HepG2 (cell line): ENCODE results near the gene IGDCC3. TPM values are rescaled to one million over a fixed set of nuclear protein-coding genes. Genes with fewer than 3 reads are reported as not detected.

ENCODE experiments used
- ATAC-seq: fragments of 200-7000 bp; cut with Tn5 transposase; 3 replicates; pipeline ENCODE4 v1.9.1; 2020; ENCODE audit warnings: mild to moderate bottlenecking, moderate library complexity
- BruUV-seq: library from RNA; stranded (reverse); fragments of 400-500 nt; replicated peaks from 2 replicates; lab custom pipeline; 2021; lab: Mats Ljungman, UMichigan
- CTCF ChIA-PET: fragments of 300-600 bp; formaldehyde crosslinking; extraction: SDS; loops from one replicate; lab custom pipeline; 2021; ENCODE audit warnings: low total read pairs, inconsistent platforms, low intra/inter-chr PET ratio; lab: Yijun Ruan, JAX
- POLR2A ChIA-PET: fragments of 350-600 bp; sonication (Branson Sonifier 250); formaldehyde crosslinking; loops from one replicate; lab custom pipeline; 2020; ENCODE audit warnings: antibody characterized with exemption, inconsistent platforms; lab: Yijun Ruan, JAX
- DNase-seq: peaks from one replicate; pipeline ENCODE4 v3.0.0-alpha.2; 2015; ENCODE audit warnings: low spot score
- FAIRE-seq: peaks from 3 replicates; lab custom pipeline; 2011; peaks lifted over from hg19 to GRCh38; lab: Jason Lieb, UNC
- H2AFZ ChIP-seq: one replicate; pipeline ENCODE4 v1.6.1; 2011; ENCODE audit warnings: low read length, inconsistent platforms
- H3K27ac ChIP-seq: fragments of 300-600 bp; 3 replicates; pipeline ENCODE4 v1.8.0; 2011; ENCODE audit warnings: mixed run types, mild to moderate bottlenecking, mixed read lengths, low read length, inconsistent platforms; ENCODE audit not compliant: insufficient read depth; ENCODE audit errors: extremely low read length
- H3K27me3 ChIP-seq, 2 experiments: fragments of 200-600 bp in 1 of 2; 2 replicates in 1 of 2; 3 replicates in 1 of 2; pipeline versions ENCODE4 v1.6.0 to v1.8.0; 2011; ENCODE audit warnings: low read length in 2 of 2, mild to moderate bottlenecking in 2 of 2, moderate library complexity in 2 of 2, inconsistent platforms in 1 of 2; ENCODE audit not compliant: insufficient read depth in 2 of 2, control insufficient read depth in 1 of 2
- H3K36me3 ChIP-seq, 2 experiments: fragments of 200-600 bp in 1 of 2; replicated peaks in 1 of 2; 2 replicates in 1 of 2; 3 replicates in 1 of 2; pipeline versions ENCODE4 v1.5.1 to v1.8.0; 2011; ENCODE audit warnings: low read length in 2 of 2, inconsistent platforms in 1 of 2; ENCODE audit not compliant: insufficient read depth in 2 of 2, control insufficient read depth in 1 of 2
- H3K4me1 ChIP-seq: 2 replicates; pipeline ENCODE4 v1.5.1; 2012; ENCODE audit warnings: low read length, inconsistent platforms; ENCODE audit not compliant: insufficient read depth
- H3K4me2 ChIP-seq: 2 replicates; pipeline ENCODE4 v1.6.0; 2011; ENCODE audit warnings: low read depth, low read length, inconsistent platforms
- H3K4me3 ChIP-seq, 3 experiments: fragments of 200-600 bp in 1 of 3; sonication (generic), shearing (Covaris generic) in 1 of 3; replicated peaks in 1 of 3; 2 replicates each; pipeline ENCODE4 v1.5.1; 2011 to 2016; ENCODE audit warnings: low read length in 3 of 3, inconsistent platforms in 2 of 3, low read depth in 2 of 3, mild to moderate bottlenecking in 2 of 3, control low read depth in 1 of 3, mixed read lengths in 1 of 3; ENCODE audit not compliant: insufficient read depth in 1 of 3
- H3K79me2 ChIP-seq: one replicate; pipeline ENCODE4 v1.6.1; 2011; ENCODE audit warnings: low read length, inconsistent platforms; ENCODE audit not compliant: insufficient read depth
- H3K9ac ChIP-seq: 2 replicates; pipeline ENCODE4 v1.6.0; 2011; ENCODE audit warnings: mild to moderate bottlenecking, low read depth, low read length, inconsistent platforms; ENCODE audit not compliant: insufficient read depth
- H3K9me3 ChIP-seq: 2 replicates; pipeline ENCODE4 v1.5.1; 2012; ENCODE audit warnings: mild to moderate bottlenecking, low read length
- H4K20me1 ChIP-seq: 2 replicates; pipeline ENCODE4 v1.6.0; 2011; ENCODE audit warnings: inconsistent platforms, mild to moderate bottlenecking, low read length, moderate library complexity; ENCODE audit not compliant: insufficient read depth
- ATF7-NPFF ChIP-seq: sonication (generic); formaldehyde crosslinking; IDR thresholded peaks from 2 replicates; pipeline ENCODE4 v1.8.1; 2023; ENCODE audit warnings: mild to moderate bottlenecking, low read depth, missing genetic modification reagents, moderate library complexity
- CREBL2 ChIP-seq: sonication (generic); formaldehyde crosslinking; IDR thresholded peaks from 2 replicates; pipeline ENCODE4 v1.8.1; 2023; ENCODE audit warnings: missing genetic modification reagents, mild to moderate bottlenecking, borderline replicate concordance
- HNRNPL ChIP-seq: fragments of 200-400 bp; formaldehyde crosslinking; IDR thresholded peaks from 2 replicates; pipeline ENCODE4 v1.6.1; 2017; ENCODE audit warnings: mild to moderate bottlenecking, low read depth, low read length
- KDM2A ChIP-seq: sonication (generic); formaldehyde crosslinking; IDR thresholded peaks from 2 replicates; pipeline ENCODE4 v1.4.0; 2020; ENCODE audit warnings: low read depth, missing genetic modification reagents, borderline replicate concordance
- NAIF1 ChIP-seq: sonication (generic); formaldehyde crosslinking; IDR thresholded peaks from 2 replicates; pipeline ENCODE4 v1.5.0; 2020; ENCODE audit warnings: mild to moderate bottlenecking, missing genetic modification reagents, borderline replicate concordance
- NR2F2 ChIP-seq: IDR thresholded peaks from 2 replicates; pipeline ENCODE4 v1.6.1; 2012; ENCODE audit warnings: low read depth, inconsistent platforms, borderline replicate concordance
- RFXANK ChIP-seq: IDR thresholded peaks from 2 replicates; pipeline ENCODE4 v1.6.1; 2016
- SOX6 ChIP-seq, 2 experiments: fragments of 450-650 bp in 1 of 2; sonication (generic) in 1 of 2; formaldehyde crosslinking in 1 of 2; IDR thresholded peaks; 2 replicates each; pipeline versions ENCODE4 v1.4.0 to v1.6.1; 2017 to 2020; ENCODE audit warnings: antibody characterized with exemption in 1 of 2, mild to moderate bottlenecking in 1 of 2, missing genetic modification reagents in 1 of 2
- THAP11 ChIP-seq: IDR thresholded peaks from 2 replicates; pipeline ENCODE4 v1.6.1; 2016; ENCODE audit warnings: missing biosample characterization, missing genetic modification reagents
- ZBTB8A ChIP-seq: sonication (generic); formaldehyde crosslinking; IDR thresholded peaks from 2 replicates; pipeline ENCODE4 v1.4.0; 2020; ENCODE audit warnings: mild to moderate bottlenecking, low read depth, missing genetic modification reagents, borderline replicate concordance
- ZNF274 ChIP-seq: sonication (generic); formaldehyde crosslinking; IDR thresholded peaks from 2 replicates; pipeline ENCODE4 v1.5.1; 2020; ENCODE audit warnings: mild to moderate bottlenecking, missing genetic modification reagents
- ZNF503 ChIP-seq: sonication (generic); formaldehyde crosslinking; IDR thresholded peaks from 2 replicates; pipeline ENCODE4 v1.4.0; 2020; ENCODE audit warnings: missing genetic modification reagents
- ZNF619 ChIP-seq: sonication (generic); formaldehyde crosslinking; IDR thresholded peaks from 2 replicates; pipeline ENCODE4 v1.4.0; 2020; ENCODE audit warnings: mild to moderate bottlenecking, missing genetic modification reagents
- ZNF704 ChIP-seq: sonication (generic); formaldehyde crosslinking; IDR thresholded peaks from 2 replicates; pipeline ENCODE4 v1.8.1; 2023; ENCODE audit warnings: mild to moderate bottlenecking, inconsistent platforms, moderate library complexity, missing genetic modification reagents, borderline replicate concordance
- ZNF768 ChIP-seq: sonication (generic); formaldehyde crosslinking; IDR thresholded peaks from 2 replicates; pipeline ENCODE4 v1.4.0; 2020; ENCODE audit warnings: missing genetic modification reagents
- WGBS: methylation state at CpG from one replicate; pipeline ENCODE4 v1.1.6; 2017; ENCODE audit warnings: low lambda C conversion rate; 5-methylcytosine and 5-hydroxymethylcytosine counted together
- in situ Hi-C: cut with HindIII; loops from 2 replicates; pipeline ENCODE4 v1.10.0; 2017; ENCODE audit warnings: low pct_unique_long_range_greater_than_20kb; ENCODE audit not compliant: extremely low pct_ligation_motif_present
- intact Hi-C: fragments of 100-400 bp; cut with micrococcal nuclease; formaldehyde crosslinking; loops from one replicate; pipeline ENCODE4 v1.10.0; 2022; ENCODE audit not compliant: unreplicated experiment
- polyA plus RNA-seq, 8 experiments: library from polyadenylated mRNA; depleted of rRNA in 3 of 8; stranded (reverse) in 7 of 8; unstranded in 1 of 8; fragments of >200 nt; fragmentation: Illumina TruSeq in 4 of 8; extraction: Trizol in 4 of 8; gene quantifications; 2 replicates each; pipeline versions ENCODE4 v1.2.1 to v1.2.3, GENCODE V29; 2011 to 2016; ENCODE audit warnings: low read depth in 4 of 8, missing spikeins in 1 of 8, mixed read lengths in 1 of 8; ENCODE audit not compliant: insufficient read depth in 1 of 8
- total RNA-seq, 5 experiments: library from RNA; depleted of rRNA; stranded (reverse); fragments of >200 nt; fragmentation: Illumina TruSeq; extraction: Trizol; gene quantifications; 2 replicates each; pipeline ENCODE4 v1.2.3, GENCODE V29; 2016; ENCODE audit warnings: low read depth in 1 of 5

The IGDCC3 gene
- total and polyA plus RNA-seq, 2 of the 13 experiments (the other 11 are each of a cell fraction or from before 2014, with no cell fraction given): 30.1 to 51.8 TPM

- TF ChIP-seq ATF7-NPFF (CRISPR knock-in tag) (peak; percentile 69), RFXANK (no peak), THAP11 (CRISPR knock-in tag) (peak; percentile 44; the same call in 1 of the 2 replicates)
Observed at GRCh38 chr15:65286704-65287519, 90.9 kb downstream of the IGDCC3 start, which contains the start of gene PARP16 (continued).

GRCh38 chr15:65286069-65286703 lies 91.6 kb downstream of the IGDCC3 start:
- FAIRE-seq: no peak
- TF ChIP-seq ZNF619 (CRISPR knock-in tag) (peak; percentile 2; the same call in 1 of the 2 replicates), ZNF768 (CRISPR knock-in tag) (peak; percentile 28; the same call in 1 of the 2 replicates), HNRNPL (peak; percentile 40; the same call in 1 of the 2 replicates), SOX6 (IDR thresholded peaks at IDR 0.05) (no peak), SOX6 (CRISPR knock-in tag; IDR thresholded peaks at IDR 0.05) (peak; percentile 61), ZBTB8A (CRISPR knock-in tag) (0 out of 2 replicates have a peak, but pooled peaks have one; percentile 26), ZNF704 (CRISPR knock-in tag) (peak; percentile 96), KDM2A (peak; percentile 67), NAIF1 (CRISPR knock-in tag) (peak; percentile 63; the same call in 1 of the 2 replicates), ZNF503 (CRISPR knock-in tag) (peak; percentile 46; the same call in 1 of the 2 replicates), ZNF274 (CRISPR knock-in tag) (0 out of 2 replicates have a peak, but pooled peaks have one; percentile 75), NR2F2 (no peak), CREBL2 (CRISPR knock-in tag) (peak; percentile 43; the same call in 1 of the 2 replicates)

More at GRCh38 chr15:65286069-65286703, 91.6 kb downstream of the IGDCC3 start:
- H3K4me2 ChIP-seq: peak overlapping the region; percentile 93
- no TSS peak for BruUV-seq
- WGBS: 1% methylated on average over 12 of the region's 52 CpGs
- CTCF ChIA-PET: no interaction called here
- H3K27ac ChIP-seq: peak overlapping the region; percentile 88
- H4K20me1 ChIP-seq: no peaks in the 10 kb centered on the region
- POLR2A ChIA-PET: interaction anchor here (0.6 to 3.8 kb wide), 12 partner anchors 11 to 615 kb away, joined by 3 to 46 read pairs (median 4); partner anchors contain the start of genes CLPX, RNU5B-1 and SLC51B
- H3K4me1 ChIP-seq: peaks cover 46% of the 10 kb centered on the region
- peak; percentile 83 for ATAC-seq
- no peaks in the 10 kb centered on the region for H3K9me3 ChIP-seq
- H2AFZ ChIP-seq: peak overlapping the region; percentile 70
- H3K4me3 ChIP-seq: peak overlapping the region; percentile 53 to 82 (median 78)
- no peaks in the 10 kb centered on the region for H3K36me3 ChIP-seq
- peak overlapping the region; percentile 75 for H3K9ac ChIP-seq
- in situ Hi-C loops (no loop called here), intact Hi-C loops (no loop called here)
- DNase-seq: peak; percentile 34
- H3K79me2 ChIP-seq: no peaks in the 10 kb centered on the region
- H3K27me3 ChIP-seq: no peaks in the 10 kb centered on the region; a peak in 1 of 5 replicates
